Body of pancreas (tissue), 4 donors: ENCODE measurements around the gene SCAF4. TPM values are rescaled to one million over a fixed set of nuclear protein-coding genes. Genes with fewer than 3 reads are reported as not detected.

Experiments used
- ATAC-seq: fragments of 150-250 bp; one replicate; pipeline ENCODE4 v1.9.1; 2016
- DNase-seq, 4 donors: peaks; one replicate each; pipeline ENCODE4 v3.0.0-alpha.2; 2019
- H3K27ac ChIP-seq, 4 donors: fragments of 200-600 bp; sonication (generic); 1 replicate in 3 of 4; 2 replicates in 1 of 4; pipeline versions ENCODE4 v1.5.1 to v1.6.1; 2016 to 2019; ENCODE audit warnings: mild to moderate bottlenecking in 1 of 4, mixed read lengths in 1 of 4, moderate library complexity in 1 of 4
- H3K27me3 ChIP-seq, 2 donors: fragments of 200-600 bp; sonication (generic); one replicate each; pipeline ENCODE4 v1.6.0; 2016; ENCODE audit warnings: mild to moderate bottlenecking in 1 of 2
- H3K36me3 ChIP-seq, 2 donors: fragments of 200-600 bp; sonication (generic); replicated peaks in 1 of 2; 2 replicates each; pipeline ENCODE4 v1.5.1; 2016; ENCODE audit warnings: low read depth in 2 of 2; ENCODE audit not compliant: insufficient read depth in 1 of 2
- H3K4me1 ChIP-seq: fragments of 200-600 bp; sonication (generic); one replicate; pipeline ENCODE4 v1.6.0; 2016
- H3K4me3 ChIP-seq, 2 donors: fragments of 200-600 bp; sonication (generic); 1 replicate in 1 of 2; 2 replicates in 1 of 2; pipeline ENCODE4 v1.5.1; 2016 to 2019
- H3K9me3 ChIP-seq, 3 donors: fragments of 200-600 bp; sonication (generic); 1 replicate in 2 of 3; 2 replicates in 1 of 3; pipeline ENCODE4 v1.5.1; 2016
- POLR2A ChIP-seq, 3 donors: fragments of 450-650 bp; IDR thresholded peaks; one replicate each; pipeline ENCODE4 v1.6.1; 2016; ENCODE audit warnings: antibody characterized with exemption in 3 of 3, mild to moderate bottlenecking in 2 of 3
- WGBS, 2 donors: methylation state at CpG; one replicate each; pipeline ENCODE4 v1.1.5; 2017; 5-methylcytosine and 5-hydroxymethylcytosine counted together
- intact Hi-C: fragments of 100-400 bp; cut with DNase I; formaldehyde crosslinking; loops from one replicate; pipeline ENCODE4 v1.15.1; 2023
- total RNA-seq, 2 donors: library from RNA; depleted of rRNA; stranded (reverse); fragments of >200 nt; gene quantifications; one replicate each; pipeline ENCODE4 v1.1.0, GENCODE V29; 2016
- TF ChIP-seq, protein P1 (sequence below), 7 experiments: fragments of 450-650 bp in 4 of 7; fragments of 200-600 bp in 3 of 7; sonication (generic) in 3 of 7; IDR thresholded peaks; one replicate each; pipeline ENCODE4 v1.5.1; 2016 to 2019; ENCODE audit warnings: antibody characterized with exemption in 7 of 7

Gene SCAF4
- total RNA-seq, 2 donors from 2014 or later: 9.2 to 11.4 TPM

- TF ChIP-seq, protein P1, sequence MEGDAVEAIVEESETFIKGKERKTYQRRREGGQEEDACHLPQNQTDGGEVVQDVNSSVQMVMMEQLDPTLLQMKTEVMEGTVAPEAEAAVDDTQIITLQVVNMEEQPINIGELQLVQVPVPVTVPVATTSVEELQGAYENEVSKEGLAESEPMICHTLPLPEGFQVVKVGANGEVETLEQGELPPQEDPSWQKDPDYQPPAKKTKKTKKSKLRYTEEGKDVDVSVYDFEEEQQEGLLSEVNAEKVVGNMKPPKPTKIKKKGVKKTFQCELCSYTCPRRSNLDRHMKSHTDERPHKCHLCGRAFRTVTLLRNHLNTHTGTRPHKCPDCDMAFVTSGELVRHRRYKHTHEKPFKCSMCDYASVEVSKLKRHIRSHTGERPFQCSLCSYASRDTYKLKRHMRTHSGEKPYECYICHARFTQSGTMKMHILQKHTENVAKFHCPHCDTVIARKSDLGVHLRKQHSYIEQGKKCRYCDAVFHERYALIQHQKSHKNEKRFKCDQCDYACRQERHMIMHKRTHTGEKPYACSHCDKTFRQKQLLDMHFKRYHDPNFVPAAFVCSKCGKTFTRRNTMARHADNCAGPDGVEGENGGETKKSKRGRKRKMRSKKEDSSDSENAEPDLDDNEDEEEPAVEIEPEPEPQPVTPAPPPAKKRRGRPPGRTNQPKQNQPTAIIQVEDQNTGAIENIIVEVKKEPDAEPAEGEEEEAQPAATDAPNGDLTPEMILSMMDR (IDR thresholded peaks at IDR 0.05): no peak
- no peak for TF ChIP-seq POLR2A (IDR thresholded peaks at IDR 0.05)
- intact Hi-C loops: no loop called here
- H3K4me1 ChIP-seq: peaks cover 25% of the 10 kb centered on the region
- DNase-seq (no peak), ATAC-seq (no peak)
- peaks cover 0 to 2% of the 10 kb centered on the region in 2 donors for H3K36me3 ChIP-seq
- no peaks in the 10 kb centered on the region for H3K9me3 ChIP-seq
- H3K27ac ChIP-seq: no peak overlapping the region
- WGBS, 2 donors: 86 to 90% methylated on average over 3 of the region's 3 CpGs
- H3K4me3 ChIP-seq: no peak overlapping the region
- no peaks in the 10 kb centered on the region for H3K27me3 ChIP-seq
Measured at GRCh38 chr21:31706562-31706961, 25.4 kb downstream of the SCAF4 start.

GRCh38 chr21:31700040-31700439 is 31.9 kb downstream of the SCAF4 start:
- peaks cover 10 to 16% of the 10 kb centered on the region in 2 donors for H3K36me3 ChIP-seq
- H3K4me3 ChIP-seq: no peak overlapping the region

DNA sequence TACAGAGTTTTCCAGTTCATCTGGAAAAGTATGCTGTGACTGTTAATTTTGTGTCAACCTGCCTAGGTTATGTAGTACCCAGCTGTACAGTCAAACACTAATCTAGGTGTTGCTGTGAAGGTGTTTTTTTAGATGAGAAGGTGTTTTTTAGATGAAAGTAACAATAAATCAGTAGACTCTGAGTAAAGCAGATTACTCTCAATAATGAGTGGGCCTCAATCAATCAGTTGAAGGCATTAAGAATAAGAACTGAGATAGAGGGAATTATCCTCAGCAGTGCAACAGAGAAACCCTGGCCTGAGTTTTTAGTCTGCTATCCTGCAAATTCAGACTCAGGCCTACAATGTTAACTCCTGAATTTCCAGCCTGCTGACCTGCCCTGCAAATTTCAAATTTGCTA is 33.5 kb downstream of the SCAF4 start:
- ATAC-seq (no peak), DNase-seq (no peak)
- Histone ChIP-seq H3K9me3 (no peaks in the 10 kb centered on the region), H3K36me3 (peaks cover 10 to 19% of the 10 kb centered on the region in 2 donors), H3K4me3 (no peak overlapping the region), H3K27me3 (no peaks in the 10 kb centered on the region), H3K27ac (no peak overlapping the region), H3K4me1 (no peaks in the 10 kb centered on the region)
- intact Hi-C loops: no loop called here
- TF ChIP-seq, protein P1 (IDR thresholded peaks at IDR 0.05): no peak
- no peak for TF ChIP-seq POLR2A (IDR thresholded peaks at IDR 0.05)

More at GRCh38 chr21:31700040-31700439, 31.9 kb downstream of the SCAF4 start:
- ATAC-seq (no peak), DNase-seq (no peak)
- WGBS, 2 donors: 97 to 98% methylated on average over 3 of the region's 3 CpGs
- H3K27ac ChIP-seq: no peak overlapping the region
- H3K27me3 ChIP-seq: no peaks in the 10 kb centered on the region
- TF ChIP-seq POLR2A (IDR thresholded peaks at IDR 0.05): no peak
- TF ChIP-seq, protein P1 (IDR thresholded peaks at IDR 0.05): no peak
- no peaks in the 10 kb centered on the region for H3K9me3 ChIP-seq
- H3K4me1 ChIP-seq: no peaks in the 10 kb centered on the region
- intact Hi-C loops: no loop called here

DNA sequence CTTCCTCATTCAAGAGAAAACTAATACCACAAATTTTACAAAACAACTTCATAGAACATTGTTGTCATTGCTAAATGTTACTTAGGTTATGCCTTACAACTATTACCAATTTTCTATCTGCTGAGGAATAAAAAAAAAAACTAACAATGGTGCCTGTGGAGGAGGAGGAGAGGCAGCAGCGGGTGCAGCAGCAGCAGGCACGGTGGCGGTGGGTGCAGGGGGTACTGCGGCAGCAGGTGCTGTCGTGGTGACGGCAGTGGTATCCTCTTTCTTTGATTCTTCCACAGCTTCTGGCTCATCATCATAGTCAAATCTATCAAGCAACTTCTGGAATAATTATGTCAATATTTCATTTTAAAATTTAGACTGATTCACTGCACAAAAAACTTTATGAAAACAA is 35.5 kb downstream of the SCAF4 start:
- Histone ChIP-seq H3K36me3 (peaks cover 11 to 31% of the 10 kb centered on the region in 2 donors), H3K9me3 (no peaks in the 10 kb centered on the region), H3K4me1 (no peaks in the 10 kb centered on the region), H3K27me3 (no peaks in the 10 kb centered on the region), H3K27ac (no peak overlapping the region), H3K4me3 (no peak overlapping the region)
- 95 to 96% methylated on average over 6 of the region's 6 CpGs for WGBS, 2 donors
- TF ChIP-seq, protein P1 (IDR thresholded peaks at IDR 0.05): no peak
- TF ChIP-seq POLR2A (IDR thresholded peaks at IDR 0.05): no peak
- DNase-seq (no peak), ATAC-seq (no peak)
- intact Hi-C loops: no loop called here

- Histone ChIP-seq H3K4me1 (no peaks in the 10 kb centered on the region), H3K36me3 (peaks cover 5 to 30% of the 10 kb centered on the region in 2 donors), H3K9me3 (no peaks in the 10 kb centered on the region), H3K4me3 (no peak overlapping the region), H3K27ac (no peak overlapping the region), H3K27me3 (no peaks in the 10 kb centered on the region)
- WGBS, 2 donors: 94 to 96% methylated on average over 16 of the region's 16 CpGs
- TF ChIP-seq, protein P1 (IDR thresholded peaks at IDR 0.05): no peak
- no peak for ATAC-seq
- DNase-seq: no peak
- intact Hi-C loops: no loop called here
Measured at GRCh38 chr21:31693222-31693621, 38.7 kb downstream of the SCAF4 start.
